GM12891 (cell line): ENCODE measurements around the gene TNFRSF12A.

Experiments used
- DNase-seq: peaks from one replicate; pipeline ENCODE4 v3.0.0; 2011; ENCODE audit warnings: low spot score; ENCODE audit not compliant: insufficient read length
- FAIRE-seq: peaks from 2 replicates; lab custom pipeline; 2011; peaks lifted over from hg19 to GRCh38; lab: Jason Lieb, UNC
- PAX5 ChIP-seq: IDR thresholded peaks from 2 replicates; pipeline ENCODE4 v1.6.1; 2011; ENCODE audit warnings: low read length, moderate library complexity, mild to moderate bottlenecking; ENCODE audit not compliant: insufficient read depth, severe bottlenecking
- POLR2A ChIP-seq: IDR thresholded peaks from 2 replicates; pipeline ENCODE4 v1.6.1; 2011; ENCODE audit warnings: low read depth, low read length, control low read depth
- POLR2AphosphoS5 ChIP-seq: IDR thresholded peaks from 2 replicates; pipeline ENCODE4 v1.6.1; 2011; ENCODE audit warnings: low read depth, low read length, control low read depth
- POU2F2 ChIP-seq: IDR thresholded peaks from 2 replicates; pipeline ENCODE4 v1.6.1; 2011; ENCODE audit warnings: low read depth, mild to moderate bottlenecking, control low read depth, low read length, moderate library complexity
- SPI1 ChIP-seq: IDR thresholded peaks from 2 replicates; pipeline ENCODE4 v1.6.1; 2011; ENCODE audit warnings: low read depth, low read length, control low read depth
- TAF1 ChIP-seq: IDR thresholded peaks from 2 replicates; pipeline ENCODE4 v1.6.1; 2011; ENCODE audit warnings: low read depth, low read length, control low read depth

The TNFRSF12A gene

GRCh38 chr16:3008690-3009037 is 11.5 kb upstream of the TNFRSF12A start:
- DNase-seq (no peak), FAIRE-seq (no peak)
- TF ChIP-seq PAX5: no peak
- TF ChIP-seq SPI1: no peak
- no peak for TF ChIP-seq POU2F2
- no peak for TF ChIP-seq TAF1
- TF ChIP-seq POLR2A: no peak
- no peak for TF ChIP-seq POLR2AphosphoS5

DNA sequence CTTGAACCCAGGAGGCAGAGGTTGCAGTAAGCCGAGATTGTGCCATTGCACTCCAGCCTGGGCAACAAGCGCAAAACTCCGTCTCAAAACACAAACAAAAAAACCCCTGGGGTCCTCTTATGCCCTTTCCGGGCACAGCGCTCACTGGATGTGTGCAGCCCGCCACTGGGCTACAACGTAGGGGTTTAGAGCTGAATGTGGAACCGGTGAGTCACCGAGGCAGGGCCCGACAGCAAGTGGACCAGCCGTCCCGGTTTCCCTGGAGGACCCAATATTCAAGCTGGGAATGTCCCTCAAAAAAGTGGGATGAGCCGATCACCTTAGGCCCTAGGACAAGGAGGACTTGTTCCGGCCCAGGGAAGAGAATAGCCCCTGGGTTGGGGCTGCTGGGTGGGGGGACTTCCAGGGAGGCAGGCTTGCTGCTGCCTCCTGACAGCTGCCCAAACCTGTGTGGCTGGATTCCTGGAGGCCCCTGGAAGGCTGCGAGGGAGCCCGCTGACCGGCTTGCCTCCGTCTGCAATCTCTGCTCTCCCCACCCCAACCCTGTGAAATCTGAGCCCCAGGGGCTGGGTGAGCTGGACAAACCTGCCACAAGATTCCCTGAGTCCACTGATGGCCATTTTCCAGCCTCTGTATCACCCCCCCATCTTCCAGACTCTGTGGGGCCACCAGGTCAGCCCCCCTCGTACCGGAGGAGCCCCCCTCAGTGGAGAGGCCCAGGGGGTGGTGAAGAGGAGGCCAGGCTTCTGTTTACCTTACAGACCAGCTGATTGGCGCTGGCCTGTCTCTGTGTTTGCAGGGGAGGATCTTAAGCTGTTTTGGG is 10.4 kb upstream of the TNFRSF12A start:
- FAIRE-seq (no peak), DNase-seq (no peak)
- TF ChIP-seq SPI1: no peak
- no peak for TF ChIP-seq POLR2A
- TF ChIP-seq POLR2AphosphoS5: no peak
- no peak for TF ChIP-seq PAX5
- TF ChIP-seq TAF1: no peak
- TF ChIP-seq POU2F2: no peak

- DNase-seq: no peak
- FAIRE-seq: no peak
- TF ChIP-seq POLR2AphosphoS5 (no peak), TAF1 (no peak), POLR2A (no peak), PAX5 (no peak), POU2F2 (no peak), SPI1 (no peak)
Measured at GRCh38 chr16:3010510-3010909, 9.7 kb upstream of the TNFRSF12A start.

GRCh38 chr16:3012246-3012645 is 7.9 kb upstream of the TNFRSF12A start:
- no peak for DNase-seq
- TF ChIP-seq PAX5 (no peak), POLR2AphosphoS5 (no peak), SPI1 (no peak), TAF1 (no peak), POLR2A (no peak), POU2F2 (no peak)

GRCh38 chr16:3012828-3013420 is 7.2 kb upstream of the TNFRSF12A start, which contains the start of gene CLDN9:
Gene CLDN9, plus strand, starts transcription at chr16:3012923. Its CDS starts 440 bp downstream, at chr16:3013363.
- no peak for TF ChIP-seq POLR2AphosphoS5
- no peak for TF ChIP-seq POU2F2
- TF ChIP-seq SPI1: no peak
- TF ChIP-seq POLR2A: no peak
- no peak for TF ChIP-seq TAF1
- TF ChIP-seq PAX5: no peak
- FAIRE-seq (no peak), DNase-seq (no peak)

More at GRCh38 chr16:3012246-3012645, 7.9 kb upstream of the TNFRSF12A start:
- no peak for FAIRE-seq

DNA sequence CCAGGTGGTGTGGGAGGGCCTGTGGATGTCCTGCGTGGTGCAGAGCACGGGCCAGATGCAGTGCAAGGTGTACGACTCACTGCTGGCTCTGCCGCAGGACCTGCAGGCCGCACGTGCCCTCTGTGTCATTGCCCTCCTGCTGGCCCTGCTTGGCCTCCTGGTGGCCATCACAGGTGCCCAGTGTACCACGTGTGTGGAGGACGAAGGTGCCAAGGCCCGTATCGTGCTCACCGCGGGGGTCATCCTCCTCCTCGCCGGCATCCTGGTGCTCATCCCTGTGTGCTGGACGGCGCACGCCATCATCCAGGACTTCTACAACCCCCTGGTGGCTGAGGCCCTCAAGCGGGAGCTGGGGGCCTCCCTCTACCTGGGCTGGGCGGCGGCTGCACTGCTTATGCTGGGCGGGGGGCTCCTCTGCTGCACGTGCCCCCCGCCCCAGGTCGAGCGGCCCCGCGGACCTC is 6.6 kb upstream of the TNFRSF12A start:
- no peak for FAIRE-seq
- no peak for DNase-seq
- TF ChIP-seq PAX5 (no peak), TAF1 (no peak), POLR2A (no peak), SPI1 (no peak), POU2F2 (no peak), POLR2AphosphoS5 (no peak)

- no peak for DNase-seq
- no peak for FAIRE-seq
- TF ChIP-seq SPI1 (no peak), POLR2AphosphoS5 (no peak), POU2F2 (no peak), PAX5 (no peak), TAF1 (no peak), POLR2A (no peak)
Measured at GRCh38 chr16:3013998-3014690, 6.0 kb upstream of the TNFRSF12A start.

DNA sequence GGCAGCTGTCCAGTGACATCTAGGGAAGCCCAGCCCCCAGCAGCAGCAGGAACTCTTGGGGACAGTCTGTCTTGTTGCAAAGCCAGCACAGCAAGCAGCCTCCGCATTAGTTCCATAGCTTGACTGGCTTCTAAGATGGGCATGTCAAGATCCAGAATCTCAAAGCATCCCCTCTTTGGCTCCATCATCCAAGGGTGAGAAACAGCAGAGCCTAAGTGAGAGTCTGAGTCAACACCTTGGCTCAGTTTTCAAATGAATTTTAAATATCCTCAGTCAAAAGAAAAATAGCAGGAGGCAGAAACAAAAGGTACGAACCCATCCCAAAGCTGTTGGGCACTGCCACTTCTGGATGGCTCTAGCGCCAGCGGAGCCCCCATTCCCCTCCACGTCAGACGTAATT is 5.2 kb upstream of the TNFRSF12A start:
- DNase-seq: no peak
- FAIRE-seq: no peak

More for the DNA sequence above, 5.2 kb upstream of the TNFRSF12A start:
- TF ChIP-seq POU2F2: no peak
- TF ChIP-seq PAX5: no peak
- TF ChIP-seq TAF1: no peak
- no peak for TF ChIP-seq POLR2AphosphoS5
- no peak for TF ChIP-seq POLR2A
- no peak for TF ChIP-seq SPI1
